ENCODE measurements around the gene RPL12. TPM values are rescaled to one million over a fixed set of nuclear protein-coding genes. Genes with fewer than 3 reads are reported as not detected.

The RPL12 gene
- total and polyA plus RNA-seq, 2 donors (not counting 1 experiment from before 2014, with no cell fraction given): 1,334 to 3,459 TPM

DNA sequence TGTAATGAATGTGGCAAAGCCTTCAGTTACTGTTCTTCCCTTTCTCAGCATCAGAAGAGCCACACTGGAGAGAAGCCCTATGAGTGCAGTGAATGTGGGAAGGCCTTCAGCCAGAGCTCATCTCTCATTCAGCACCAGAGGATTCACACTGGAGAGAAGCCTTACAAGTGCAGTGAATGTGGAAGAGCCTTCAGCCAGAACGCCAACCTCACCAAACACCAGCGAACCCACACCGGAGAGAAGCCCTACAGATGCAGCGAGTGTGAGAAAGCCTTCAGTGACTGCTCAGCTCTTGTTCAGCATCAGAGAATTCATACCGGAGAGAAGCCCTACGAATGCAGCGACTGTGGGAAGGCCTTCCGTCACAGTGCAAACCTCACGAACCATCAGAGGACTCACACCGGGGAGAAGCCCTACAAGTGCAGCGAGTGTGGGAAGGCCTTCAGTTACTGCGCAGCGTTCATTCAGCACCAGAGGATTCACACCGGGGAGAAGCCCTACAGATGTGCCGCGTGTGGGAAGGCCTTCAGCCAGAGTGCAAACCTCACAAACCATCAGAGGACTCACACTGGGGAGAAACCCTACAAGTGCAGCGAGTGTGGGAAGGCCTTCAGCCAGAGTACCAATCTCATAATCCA lies 6.8 kb downstream of the RPL12 start:
- H3K79me2 ChIP-seq (ENCODE audit: control insufficient read depth, insufficient read depth, low read length): no peaks in the 10 kb centered on the region
- ATAC-seq (ENCODE audit: low read depth): no peak
- Mint-ChIP-seq H3K27ac (peak overlapping the region; percentile 17), H3K9me3 (ENCODE audit: insufficient read depth) (no peaks in the 10 kb centered on the region), H3K4me3 (no peak overlapping the region), H3K4me1 (peaks cover 18% of the 10 kb centered on the region), H3K27me3 (no peaks in the 10 kb centered on the region)
- peaks cover 3 to 6% of the 10 kb centered on the region in 2 donors for H3K4me1 ChIP-seq (ENCODE audit: control insufficient read depth in 2 of 2, insufficient read depth in 2 of 2, low read length in 2 of 2)
- no peak overlapping the region for H3K4me2 ChIP-seq (replicated peaks; ENCODE audit: low read depth, low read length, poor library complexity, severe bottlenecking)
- TF ChIP-seq, protein P1, sequence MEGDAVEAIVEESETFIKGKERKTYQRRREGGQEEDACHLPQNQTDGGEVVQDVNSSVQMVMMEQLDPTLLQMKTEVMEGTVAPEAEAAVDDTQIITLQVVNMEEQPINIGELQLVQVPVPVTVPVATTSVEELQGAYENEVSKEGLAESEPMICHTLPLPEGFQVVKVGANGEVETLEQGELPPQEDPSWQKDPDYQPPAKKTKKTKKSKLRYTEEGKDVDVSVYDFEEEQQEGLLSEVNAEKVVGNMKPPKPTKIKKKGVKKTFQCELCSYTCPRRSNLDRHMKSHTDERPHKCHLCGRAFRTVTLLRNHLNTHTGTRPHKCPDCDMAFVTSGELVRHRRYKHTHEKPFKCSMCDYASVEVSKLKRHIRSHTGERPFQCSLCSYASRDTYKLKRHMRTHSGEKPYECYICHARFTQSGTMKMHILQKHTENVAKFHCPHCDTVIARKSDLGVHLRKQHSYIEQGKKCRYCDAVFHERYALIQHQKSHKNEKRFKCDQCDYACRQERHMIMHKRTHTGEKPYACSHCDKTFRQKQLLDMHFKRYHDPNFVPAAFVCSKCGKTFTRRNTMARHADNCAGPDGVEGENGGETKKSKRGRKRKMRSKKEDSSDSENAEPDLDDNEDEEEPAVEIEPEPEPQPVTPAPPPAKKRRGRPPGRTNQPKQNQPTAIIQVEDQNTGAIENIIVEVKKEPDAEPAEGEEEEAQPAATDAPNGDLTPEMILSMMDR (IDR thresholded peaks at IDR 0.05): no peak
- no peak for TF ChIP-seq EZH2 (IDR thresholded peaks at IDR 0.05; ENCODE audit: borderline replicate concordance, insufficient read depth, low read depth, low read length, poor library complexity, severe bottlenecking)
- POLR2A ChIA-PET: interaction anchor here (0.6 kb wide), 1 partner anchor 817 kb away, joined by 7 read pairs; no protein-coding TSS in a partner anchor
- no peak overlapping the region for H3K9ac ChIP-seq (ENCODE audit: low read length)
- H4K20me1 ChIP-seq (ENCODE audit: control insufficient read depth, insufficient read depth, low read length, poor library complexity, severe bottlenecking): peaks cover 30% of the 10 kb centered on the region
- H3K36me3 ChIP-seq (replicated peaks in 1 of 2; ENCODE audit: control extremely low read depth in 1 of 2, control insufficient read depth in 1 of 2, extremely low read depth in 1 of 2, insufficient read depth in 2 of 2, low read length in 1 of 2): peaks cover 5 to 80% of the 10 kb centered on the region in 2 experiments
- H2AFZ ChIP-seq (ENCODE audit: insufficient read depth, low read depth, low read length, poor library complexity, severe bottlenecking): no peak overlapping the region
- H3K27ac ChIP-seq (ENCODE audit: low read length in 2 of 2): no peak overlapping the region
- intact Hi-C loops (cut with micrococcal nuclease): no loop called here
- H3K9me3 ChIP-seq (ENCODE audit: control extremely low read depth in 1 of 3, control insufficient read depth in 2 of 3, insufficient read depth in 1 of 3, low read length in 2 of 3): peaks cover 0 to 6% (median 0%) of the 10 kb centered on the region in 3 donors
- H3K27me3 ChIP-seq (replicated peaks in 1 of 4; ENCODE audit: control extremely low read depth in 1 of 4, control insufficient read depth in 3 of 4, insufficient read depth in 4 of 4, low read length in 3 of 4): no peaks in the 10 kb centered on the region
- H3K4me3 ChIP-seq (ENCODE audit: control extremely low read depth in 1 of 5, extremely low read depth in 1 of 5, insufficient read depth in 1 of 5, low read depth in 2 of 5, low read length in 4 of 5): no peak overlapping the region
- no peak for DNase-seq
- WGBS (ENCODE audit: insufficient coverage): 97% methylated on average over 16 of the region's 17 CpGs
- CTCF ChIA-PET: interaction anchor here (0.6 kb wide), 1 partner anchor 20 kb away, joined by 3 read pairs; the partner anchor contains the start of gene ZNF79

DNA sequence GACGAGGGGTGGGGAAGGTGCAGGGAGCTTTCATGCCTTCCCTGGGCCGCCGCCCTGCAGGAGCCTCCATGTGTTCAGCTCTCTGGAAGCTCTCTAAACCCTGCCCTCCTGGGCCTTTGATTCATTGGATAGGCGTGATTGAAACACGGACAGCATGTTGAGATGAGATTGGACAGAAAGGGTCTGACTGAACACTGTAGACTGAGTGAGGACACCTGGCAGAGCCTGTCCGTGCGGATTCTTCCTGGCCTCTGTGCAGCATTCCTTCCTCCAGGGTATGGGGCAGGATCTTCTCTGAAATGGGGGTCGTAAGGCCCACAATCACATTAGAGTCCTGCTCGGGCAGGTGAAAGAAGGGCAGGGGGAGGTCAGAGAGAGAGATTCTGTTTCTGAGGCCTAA lies 12.8 kb downstream of the RPL12 start:
- Histone ChIP-seq H3K9ac (ENCODE audit: low read length) (no peak overlapping the region), H3K4me1 (ENCODE audit: control insufficient read depth in 2 of 2, insufficient read depth in 2 of 2, low read length in 2 of 2) (no peaks in the 10 kb centered on the region), H3K27me3 (replicated peaks in 1 of 4; ENCODE audit: control extremely low read depth in 1 of 4, control insufficient read depth in 3 of 4, insufficient read depth in 4 of 4, low read length in 3 of 4) (no peaks in the 10 kb centered on the region), H4K20me1 (ENCODE audit: control insufficient read depth, insufficient read depth, low read length, poor library complexity, severe bottlenecking) (peaks cover 4% of the 10 kb centered on the region), H3K79me2 (ENCODE audit: control insufficient read depth, insufficient read depth, low read length) (peaks cover 38% of the 10 kb centered on the region), H3K9me3 (ENCODE audit: control extremely low read depth in 1 of 3, control insufficient read depth in 2 of 3, insufficient read depth in 1 of 3, low read length in 2 of 3) (no peaks in the 10 kb centered on the region), H3K4me2 (replicated peaks; ENCODE audit: low read depth, low read length, poor library complexity, severe bottlenecking) (no peak overlapping the region), H3K36me3 (replicated peaks in 1 of 2; ENCODE audit: control extremely low read depth in 1 of 2, control insufficient read depth in 1 of 2, extremely low read depth in 1 of 2, insufficient read depth in 2 of 2, low read length in 1 of 2) (peaks cover 26 to 81% of the 10 kb centered on the region in 2 experiments), H2AFZ (ENCODE audit: insufficient read depth, low read depth, low read length, poor library complexity, severe bottlenecking) (no peak overlapping the region), H3K27ac (ENCODE audit: low read length in 2 of 2) (no peak overlapping the region), H3K4me3 (ENCODE audit: control extremely low read depth in 1 of 5, extremely low read depth in 1 of 5, insufficient read depth in 1 of 5, low read depth in 2 of 5, low read length in 4 of 5) (no peak overlapping the region)
- no peaks in the 10 kb centered on the region for H3K27me3 Mint-ChIP-seq
- TF ChIP-seq EZH2 (IDR thresholded peaks at IDR 0.05; ENCODE audit: borderline replicate concordance, insufficient read depth, low read depth, low read length, poor library complexity, severe bottlenecking): no peak
- TF ChIP-seq, protein P1 (IDR thresholded peaks at IDR 0.05): no peak
- no peak for DNase-seq
- no peaks in the 10 kb centered on the region for H3K4me1 Mint-ChIP-seq
- intact Hi-C loops (cut with micrococcal nuclease): no loop called here
- no peaks in the 10 kb centered on the region for H3K9me3 Mint-ChIP-seq (ENCODE audit: insufficient read depth)
- ATAC-seq (ENCODE audit: low read depth): no peak
- WGBS (ENCODE audit: insufficient coverage): 99% methylated on average over 8 of the region's 9 CpGs
- no peak overlapping the region for H3K4me3 Mint-ChIP-seq
- CTCF ChIA-PET: no interaction called here
- no peak overlapping the region for H3K27ac Mint-ChIP-seq
- POLR2A ChIA-PET: no interaction called here
